Suprapubic skin (tissue), 3 donors: ENCODE results near the gene NOC4L.

Experiments used
- EP300 ChIP-seq: sonication (generic); formaldehyde crosslinking; IDR thresholded peaks from one replicate; pipeline ENCODE4 v1.6.1; 2017; ENCODE audit warnings: antibody characterized with exemption
- TF ChIP-seq, protein P1 (sequence below), 2 donors: fragments of 200-600 bp in 1 of 2; fragments of 450-650 bp in 1 of 2; sonication (generic) in 1 of 2; IDR thresholded peaks; one replicate each; pipeline ENCODE4 v1.5.1; 2016 to 2019; ENCODE audit warnings: antibody characterized with exemption in 2 of 2, mild to moderate bottlenecking in 1 of 2, moderate library complexity in 1 of 2

DNA sequence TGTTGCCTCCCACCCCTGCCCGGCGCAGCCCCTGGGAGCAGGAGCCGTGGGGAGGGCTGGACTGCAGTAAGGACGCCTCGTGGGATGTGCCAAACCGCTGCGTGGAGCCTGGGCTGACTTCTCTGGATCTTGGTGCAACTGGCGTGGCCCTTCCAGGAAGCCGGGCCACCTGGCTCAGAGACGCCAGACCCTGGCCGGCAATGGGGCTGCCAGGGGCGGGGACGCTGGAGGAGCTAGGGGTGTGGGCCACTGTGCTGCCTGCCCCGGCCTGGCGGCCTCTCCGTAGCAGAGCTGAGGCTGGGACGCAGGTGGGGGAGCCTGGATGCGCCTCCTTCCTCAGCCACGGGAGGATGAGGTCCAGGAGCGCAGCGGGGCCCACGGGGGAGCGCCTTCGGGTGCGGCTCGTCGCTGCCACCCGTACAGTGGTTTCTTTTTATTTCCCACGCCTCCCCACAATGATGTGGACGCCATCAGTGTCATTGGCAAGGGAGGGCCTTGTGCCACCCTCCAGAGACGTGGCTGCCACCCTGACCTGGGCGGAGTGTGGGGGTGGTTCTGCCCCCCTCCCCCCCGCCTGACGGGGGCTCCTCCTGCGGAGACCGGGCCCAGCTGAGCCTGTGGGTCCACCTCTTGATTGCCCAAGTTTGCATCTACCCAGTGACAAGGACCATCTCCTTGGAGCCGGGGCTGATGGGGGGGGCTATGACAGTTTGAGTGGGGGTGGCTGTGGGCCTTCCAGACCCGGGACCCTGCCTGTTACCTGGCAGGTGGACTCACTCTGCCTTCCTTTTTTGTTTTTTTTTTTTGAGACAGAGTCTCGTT is 11.4 kb upstream of the NOC4L start:
- TF ChIP-seq, protein P1, sequence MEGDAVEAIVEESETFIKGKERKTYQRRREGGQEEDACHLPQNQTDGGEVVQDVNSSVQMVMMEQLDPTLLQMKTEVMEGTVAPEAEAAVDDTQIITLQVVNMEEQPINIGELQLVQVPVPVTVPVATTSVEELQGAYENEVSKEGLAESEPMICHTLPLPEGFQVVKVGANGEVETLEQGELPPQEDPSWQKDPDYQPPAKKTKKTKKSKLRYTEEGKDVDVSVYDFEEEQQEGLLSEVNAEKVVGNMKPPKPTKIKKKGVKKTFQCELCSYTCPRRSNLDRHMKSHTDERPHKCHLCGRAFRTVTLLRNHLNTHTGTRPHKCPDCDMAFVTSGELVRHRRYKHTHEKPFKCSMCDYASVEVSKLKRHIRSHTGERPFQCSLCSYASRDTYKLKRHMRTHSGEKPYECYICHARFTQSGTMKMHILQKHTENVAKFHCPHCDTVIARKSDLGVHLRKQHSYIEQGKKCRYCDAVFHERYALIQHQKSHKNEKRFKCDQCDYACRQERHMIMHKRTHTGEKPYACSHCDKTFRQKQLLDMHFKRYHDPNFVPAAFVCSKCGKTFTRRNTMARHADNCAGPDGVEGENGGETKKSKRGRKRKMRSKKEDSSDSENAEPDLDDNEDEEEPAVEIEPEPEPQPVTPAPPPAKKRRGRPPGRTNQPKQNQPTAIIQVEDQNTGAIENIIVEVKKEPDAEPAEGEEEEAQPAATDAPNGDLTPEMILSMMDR (IDR thresholded peaks at IDR 0.05): no peak
- no peak for TF ChIP-seq EP300
